KMS-11 (cell line): ENCODE measurements around the gene TRMU.

Experiments used
- H2AFZ ChIP-seq: fragments of 200-600 bp; sonication (generic); 2 replicates; pipeline ENCODE4 v1.6.1; 2016; ENCODE audit warnings: antibody characterized with exemption, mixed run types, low read depth
- H3K27ac ChIP-seq: fragments of 200-600 bp; sonication (generic); 2 replicates; pipeline ENCODE4 v1.6.1; 2016; ENCODE audit warnings: mild to moderate bottlenecking, mixed run types
- H3K27me3 ChIP-seq: fragments of 200-600 bp; sonication (generic); 2 replicates; pipeline ENCODE4 v1.6.1; 2017; ENCODE audit warnings: mild to moderate bottlenecking, low read depth, mixed run types, moderate library complexity; ENCODE audit not compliant: insufficient read depth
- H3K36me3 ChIP-seq: fragments of 200-600 bp; sonication (generic); 2 replicates; pipeline ENCODE4 v1.6.1; 2017; ENCODE audit warnings: mild to moderate bottlenecking, mixed run types; ENCODE audit not compliant: insufficient read depth
- H3K4me1 ChIP-seq: fragments of 200-600 bp; sonication (generic); 2 replicates; pipeline ENCODE4 v1.6.1; 2016; ENCODE audit warnings: mild to moderate bottlenecking, low read depth, mixed run types; ENCODE audit not compliant: poor library complexity, severe bottlenecking
- H3K4me2 ChIP-seq: fragments of 200-600 bp; sonication (generic); 2 replicates; pipeline ENCODE4 v1.7.0; 2016; ENCODE audit warnings: mild to moderate bottlenecking, mixed run types
- H3K4me3 ChIP-seq: fragments of 200-600 bp; sonication (generic); IDR thresholded peaks from 2 replicates; pipeline ENCODE4 v1.6.1; 2017; ENCODE audit warnings: low read depth, low read length, mixed read lengths; ENCODE audit not compliant: insufficient read depth
- H3K79me2 ChIP-seq: fragments of 200-600 bp; sonication (generic); 2 replicates; pipeline ENCODE4 v1.6.1; 2016; ENCODE audit warnings: low read depth, mixed run types; ENCODE audit not compliant: insufficient read depth
- H3K9ac ChIP-seq: fragments of 200-600 bp; sonication (generic); 2 replicates; pipeline ENCODE4 v1.6.1; 2016; ENCODE audit warnings: mild to moderate bottlenecking, mixed run types
- H4K20me1 ChIP-seq: fragments of 200-600 bp; sonication (generic); 2 replicates; pipeline ENCODE4 v1.6.1; 2016; ENCODE audit warnings: mild to moderate bottlenecking, mixed run types; ENCODE audit not compliant: insufficient read depth
- TF ChIP-seq, protein P1 (sequence below): fragments of 200-600 bp; sonication (generic); conservative IDR thresholded peaks from 2 replicates; pipeline ENCODE4 v1.6.1; 2017; ENCODE audit warnings: low read depth, mild to moderate bottlenecking, antibody characterized with exemption, low read length, moderate library complexity, mixed read lengths

The TRMU gene

DNA sequence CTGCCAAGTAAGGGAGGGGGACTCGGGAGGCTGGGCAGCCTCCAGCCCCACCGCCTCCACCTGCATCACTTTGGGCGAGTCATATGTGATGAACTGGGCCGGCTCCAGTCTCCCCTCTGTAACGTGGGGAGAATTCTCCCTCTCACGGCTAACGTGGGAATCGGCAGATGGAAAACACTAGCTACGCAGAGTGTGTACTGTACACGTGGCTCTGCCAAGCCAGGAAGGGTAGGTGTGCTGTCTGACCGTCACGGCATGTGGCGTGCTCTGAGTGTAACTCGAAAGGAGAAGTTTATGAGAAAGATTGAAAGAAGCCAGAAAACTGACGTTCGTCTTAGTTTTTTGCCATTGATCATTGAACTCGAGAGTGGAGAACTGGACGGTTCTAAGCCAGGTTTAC lies 13.7 kb downstream of the TRMU start:
- no peaks in the 10 kb centered on the region for H3K27me3 ChIP-seq
- H3K36me3 ChIP-seq, result no peaks in the 10 kb centered on the region
- no peak overlapping the region for H3K9ac ChIP-seq
- no peak overlapping the region for H2AFZ ChIP-seq
- no peak overlapping the region for H3K4me2 ChIP-seq
- H3K4me1 ChIP-seq, result no peaks in the 10 kb centered on the region
- H3K4me3 ChIP-seq, result no peak overlapping the region
- H4K20me1 ChIP-seq, result no peaks in the 10 kb centered on the region
- H3K27ac ChIP-seq, result no peak overlapping the region
- no peaks in the 10 kb centered on the region for H3K79me2 ChIP-seq
- TF ChIP-seq, protein P1, sequence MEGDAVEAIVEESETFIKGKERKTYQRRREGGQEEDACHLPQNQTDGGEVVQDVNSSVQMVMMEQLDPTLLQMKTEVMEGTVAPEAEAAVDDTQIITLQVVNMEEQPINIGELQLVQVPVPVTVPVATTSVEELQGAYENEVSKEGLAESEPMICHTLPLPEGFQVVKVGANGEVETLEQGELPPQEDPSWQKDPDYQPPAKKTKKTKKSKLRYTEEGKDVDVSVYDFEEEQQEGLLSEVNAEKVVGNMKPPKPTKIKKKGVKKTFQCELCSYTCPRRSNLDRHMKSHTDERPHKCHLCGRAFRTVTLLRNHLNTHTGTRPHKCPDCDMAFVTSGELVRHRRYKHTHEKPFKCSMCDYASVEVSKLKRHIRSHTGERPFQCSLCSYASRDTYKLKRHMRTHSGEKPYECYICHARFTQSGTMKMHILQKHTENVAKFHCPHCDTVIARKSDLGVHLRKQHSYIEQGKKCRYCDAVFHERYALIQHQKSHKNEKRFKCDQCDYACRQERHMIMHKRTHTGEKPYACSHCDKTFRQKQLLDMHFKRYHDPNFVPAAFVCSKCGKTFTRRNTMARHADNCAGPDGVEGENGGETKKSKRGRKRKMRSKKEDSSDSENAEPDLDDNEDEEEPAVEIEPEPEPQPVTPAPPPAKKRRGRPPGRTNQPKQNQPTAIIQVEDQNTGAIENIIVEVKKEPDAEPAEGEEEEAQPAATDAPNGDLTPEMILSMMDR, result no peak

DNA sequence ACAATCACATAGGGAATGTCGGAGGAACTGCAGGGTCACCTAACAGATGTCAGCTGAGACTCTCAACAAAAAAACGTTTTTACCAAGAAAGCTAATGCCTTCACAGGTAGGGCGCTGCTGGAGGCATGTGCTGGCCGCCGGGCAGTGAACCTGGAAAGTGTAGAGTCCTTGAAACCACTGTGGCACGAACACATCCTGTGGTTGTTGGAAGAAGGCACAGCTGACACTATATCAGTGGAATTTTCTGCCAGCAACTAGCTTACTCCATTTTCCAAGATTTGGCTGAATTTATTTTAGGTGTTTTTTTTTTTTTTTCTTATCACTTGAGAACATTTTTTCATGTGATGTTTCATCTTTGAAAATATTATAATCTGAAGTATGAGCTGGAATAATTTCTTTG lies 14.2 kb downstream of the TRMU start:
- Histone ChIP-seq H3K4me2 (no peak overlapping the region), H3K27ac (no peak overlapping the region), H4K20me1 (no peaks in the 10 kb centered on the region), H3K36me3 (no peaks in the 10 kb centered on the region), H3K9ac (no peak overlapping the region), H3K4me1 (no peaks in the 10 kb centered on the region), H2AFZ (no peak overlapping the region), H3K27me3 (no peaks in the 10 kb centered on the region), H3K4me3 (no peak overlapping the region), H3K79me2 (no peaks in the 10 kb centered on the region)
- TF ChIP-seq, protein P1, result no peak

DNA sequence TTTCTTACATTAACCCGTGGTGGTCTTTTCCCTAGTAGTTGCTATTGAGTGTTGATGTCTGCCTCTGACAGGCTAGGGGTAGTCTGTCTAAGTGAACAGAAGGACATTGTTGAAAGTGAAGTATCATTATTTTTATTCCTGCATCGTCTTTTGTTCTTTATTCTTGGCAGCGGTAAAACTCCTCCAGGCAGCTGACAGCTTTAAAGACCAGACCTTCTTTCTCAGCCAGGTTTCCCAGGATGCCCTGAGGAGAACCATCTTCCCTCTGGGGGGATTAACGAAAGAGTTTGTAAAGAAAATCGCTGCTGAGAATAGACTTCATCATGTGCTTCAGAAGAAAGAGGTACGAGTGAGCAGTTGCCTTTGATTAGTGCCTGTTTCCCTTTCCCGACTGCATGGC lies 14.6 kb downstream of the TRMU start:
- Histone ChIP-seq H3K9ac (no peak overlapping the region), H3K4me1 (no peaks in the 10 kb centered on the region), H3K27ac (no peak overlapping the region), H3K4me3 (no peak overlapping the region), H3K79me2 (no peaks in the 10 kb centered on the region), H3K4me2 (no peak overlapping the region), H3K27me3 (no peaks in the 10 kb centered on the region), H4K20me1 (no peaks in the 10 kb centered on the region), H3K36me3 (no peaks in the 10 kb centered on the region), H2AFZ (no peak overlapping the region)
- TF ChIP-seq, protein P1, result no peak

DNA sequence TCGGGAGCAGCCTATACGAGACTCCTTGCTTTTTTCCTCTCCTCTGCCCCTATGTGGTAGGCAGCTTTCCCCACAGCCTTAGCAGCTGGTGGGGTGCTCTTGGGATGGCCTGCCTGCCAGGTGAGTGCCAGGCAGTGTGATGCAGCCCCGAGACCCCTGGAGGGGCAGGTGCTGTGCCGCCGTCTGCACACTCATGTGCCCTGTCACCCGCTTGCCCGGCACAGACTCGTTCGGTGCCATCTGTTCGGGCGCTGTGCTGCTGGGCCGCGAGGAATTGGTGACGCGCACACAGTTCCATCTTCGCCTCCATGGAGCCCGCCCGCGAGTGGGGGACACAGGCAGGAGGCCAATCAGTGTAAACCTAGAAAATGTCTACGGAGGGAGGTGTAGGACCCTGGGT lies 15.1 kb downstream of the TRMU start:
- H3K4me3 ChIP-seq, result no peak overlapping the region

More for the DNA sequence above, 15.1 kb downstream of the TRMU start:
- Histone ChIP-seq H3K36me3 (no peaks in the 10 kb centered on the region), H3K27me3 (no peaks in the 10 kb centered on the region), H3K27ac (no peak overlapping the region), H3K4me2 (no peak overlapping the region), H3K9ac (no peak overlapping the region), H2AFZ (no peak overlapping the region), H3K79me2 (no peaks in the 10 kb centered on the region), H4K20me1 (no peaks in the 10 kb centered on the region), H3K4me1 (no peaks in the 10 kb centered on the region)
- TF ChIP-seq, protein P1, result no peak
